ENCODE results near the gene ALCAM.
A peak's percentile ranks its signal among the peaks of the same experiment; 100 is the strongest.

The ALCAM gene

DNA sequence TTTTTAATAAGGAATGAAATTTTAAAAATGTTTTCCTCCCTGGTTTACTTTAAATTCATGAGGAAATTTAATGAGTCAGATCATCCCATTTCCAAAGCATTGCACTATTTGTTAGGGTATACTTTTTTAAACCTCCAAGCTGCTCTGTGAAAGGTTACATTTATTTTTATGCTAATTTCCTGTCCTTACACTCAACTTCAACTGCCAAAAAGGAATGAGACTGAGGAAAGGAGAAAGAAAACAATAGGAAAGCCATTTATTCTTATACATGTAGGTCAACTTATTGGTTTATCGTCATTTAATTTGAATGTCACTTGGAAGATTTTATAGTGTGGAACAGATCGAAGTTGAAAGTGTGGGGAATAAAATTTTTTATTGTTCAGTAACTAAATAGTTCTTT is 104.1 kb downstream of the ALCAM start:
- no peak for DNase-seq (ENCODE audit: low read depth)
- TF ChIP-seq, protein P1, sequence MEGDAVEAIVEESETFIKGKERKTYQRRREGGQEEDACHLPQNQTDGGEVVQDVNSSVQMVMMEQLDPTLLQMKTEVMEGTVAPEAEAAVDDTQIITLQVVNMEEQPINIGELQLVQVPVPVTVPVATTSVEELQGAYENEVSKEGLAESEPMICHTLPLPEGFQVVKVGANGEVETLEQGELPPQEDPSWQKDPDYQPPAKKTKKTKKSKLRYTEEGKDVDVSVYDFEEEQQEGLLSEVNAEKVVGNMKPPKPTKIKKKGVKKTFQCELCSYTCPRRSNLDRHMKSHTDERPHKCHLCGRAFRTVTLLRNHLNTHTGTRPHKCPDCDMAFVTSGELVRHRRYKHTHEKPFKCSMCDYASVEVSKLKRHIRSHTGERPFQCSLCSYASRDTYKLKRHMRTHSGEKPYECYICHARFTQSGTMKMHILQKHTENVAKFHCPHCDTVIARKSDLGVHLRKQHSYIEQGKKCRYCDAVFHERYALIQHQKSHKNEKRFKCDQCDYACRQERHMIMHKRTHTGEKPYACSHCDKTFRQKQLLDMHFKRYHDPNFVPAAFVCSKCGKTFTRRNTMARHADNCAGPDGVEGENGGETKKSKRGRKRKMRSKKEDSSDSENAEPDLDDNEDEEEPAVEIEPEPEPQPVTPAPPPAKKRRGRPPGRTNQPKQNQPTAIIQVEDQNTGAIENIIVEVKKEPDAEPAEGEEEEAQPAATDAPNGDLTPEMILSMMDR (IDR thresholded peaks at IDR 0.05; ENCODE audit: insufficient read depth, low read depth, low read length, missing control alignments): no peak
- H3K4me3 ChIP-seq (ENCODE audit: low read depth, low read length): no peak overlapping the region

DNA sequence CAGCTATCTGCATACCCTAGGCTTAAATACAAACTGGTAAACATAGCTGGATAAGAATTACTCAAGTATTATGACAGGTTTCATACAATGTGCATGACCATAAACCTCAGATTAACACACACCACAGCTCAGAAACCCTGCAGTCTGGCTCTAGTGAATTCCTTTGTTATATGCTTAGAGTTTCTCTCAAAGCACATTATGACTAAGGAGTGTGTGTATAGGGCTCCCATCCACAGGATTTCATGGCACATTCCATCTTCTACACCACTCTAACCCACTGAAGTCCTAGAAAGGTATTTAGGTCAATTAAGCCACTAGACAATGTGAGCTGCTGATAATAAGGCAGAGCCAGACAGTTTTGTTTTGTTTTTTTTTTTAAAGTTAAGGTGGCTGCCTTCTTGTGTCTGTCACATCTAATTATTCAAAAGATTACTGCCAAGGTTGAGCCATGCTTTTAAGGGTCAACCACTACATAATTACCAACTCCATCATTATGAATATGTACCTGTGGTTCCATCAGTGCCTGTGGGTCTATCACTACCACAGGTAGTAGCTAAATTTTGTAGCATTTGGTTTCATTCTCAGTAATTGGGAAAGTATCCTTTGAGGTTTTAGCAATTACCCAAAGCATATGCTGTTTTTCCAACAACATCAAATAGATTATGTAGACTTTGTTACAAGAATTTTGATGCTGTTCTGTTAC is 107.0 kb downstream of the ALCAM start:
- TF ChIP-seq, protein P1 (IDR thresholded peaks at IDR 0.05; ENCODE audit: insufficient read depth, low read depth, low read length, missing control alignments): no peak
- no peak overlapping the region for H3K4me3 ChIP-seq (ENCODE audit: low read depth, low read length)
- peak; percentile 9 for DNase-seq (ENCODE audit: low read depth)

DNA sequence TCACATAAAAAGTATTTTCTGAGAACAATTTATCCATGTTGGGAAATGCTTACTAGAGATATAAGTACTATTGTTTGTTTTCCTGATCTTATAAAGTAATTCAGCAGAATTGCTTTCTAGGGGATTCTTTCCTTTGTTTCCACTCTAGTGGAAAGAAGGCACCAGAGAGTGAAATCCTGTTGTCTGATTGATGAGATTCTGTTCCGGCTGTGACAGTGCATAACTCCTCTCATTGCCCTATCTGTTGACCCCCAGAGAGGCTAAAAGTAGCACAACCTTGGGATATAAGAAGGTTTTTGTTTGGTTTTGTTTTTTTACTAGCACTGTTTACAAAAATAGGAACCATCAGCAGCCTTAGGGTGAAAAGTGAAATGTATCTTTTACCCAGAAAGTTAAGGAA is 114.1 kb downstream of the ALCAM start:
- H3K4me3 ChIP-seq (ENCODE audit: low read depth, low read length): no peak overlapping the region
- DNase-seq (ENCODE audit: low read depth): no peak
- TF ChIP-seq, protein P1 (IDR thresholded peaks at IDR 0.05; ENCODE audit: insufficient read depth, low read depth, low read length, missing control alignments): no peak

DNA sequence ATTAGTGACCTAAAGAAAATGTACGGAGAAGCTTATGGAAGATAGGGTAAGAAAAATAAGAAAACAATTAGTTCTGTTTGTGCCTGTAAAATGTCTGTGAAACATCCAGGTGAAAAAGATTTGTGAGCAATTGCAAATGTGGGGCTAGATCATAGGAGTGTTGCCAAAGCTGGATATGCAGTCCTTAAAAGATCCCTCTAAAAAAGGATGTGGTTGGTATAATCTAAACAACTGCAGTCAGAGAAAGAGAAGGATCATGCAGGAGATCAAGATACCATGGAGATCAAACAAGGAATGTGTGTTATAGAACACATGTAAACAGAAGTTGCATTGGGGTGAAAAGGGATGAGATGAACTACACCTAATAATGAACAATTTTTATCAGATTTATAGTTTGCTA is 116.8 kb downstream of the ALCAM start:
- TF ChIP-seq, protein P1 (IDR thresholded peaks at IDR 0.05; ENCODE audit: insufficient read depth, low read depth, low read length, missing control alignments): no peak
- no peak for DNase-seq (ENCODE audit: low read depth)

DNA sequence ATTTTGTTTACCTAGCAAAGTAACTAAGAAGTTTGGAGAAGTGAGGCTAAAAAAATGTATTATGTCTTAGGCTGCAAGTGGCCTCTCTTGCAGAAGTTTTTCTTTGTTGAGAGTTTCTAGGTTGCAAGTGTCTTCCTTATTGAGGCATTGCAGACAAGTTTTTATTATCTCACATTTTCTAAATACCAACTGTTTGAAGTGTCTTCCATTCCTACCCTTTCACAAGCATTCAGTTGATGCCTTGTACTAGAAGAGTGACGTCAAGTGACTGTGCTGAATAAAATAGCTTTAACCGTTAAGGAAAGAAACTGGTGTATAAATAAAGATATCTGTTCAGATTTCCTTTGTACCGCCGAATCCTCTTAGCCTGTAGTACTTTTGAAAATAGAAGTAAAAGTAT is 123.3 kb downstream of the ALCAM start:
- TF ChIP-seq, protein P1 (IDR thresholded peaks at IDR 0.05; ENCODE audit: insufficient read depth, low read depth, low read length, missing control alignments): no peak
- H3K4me3 ChIP-seq (ENCODE audit: low read depth, low read length): no peak overlapping the region
- no peak for DNase-seq (ENCODE audit: low read depth)

More for the DNA sequence above, 116.8 kb downstream of the ALCAM start:
- no peak overlapping the region for H3K4me3 ChIP-seq (ENCODE audit: low read depth, low read length)

DNA sequence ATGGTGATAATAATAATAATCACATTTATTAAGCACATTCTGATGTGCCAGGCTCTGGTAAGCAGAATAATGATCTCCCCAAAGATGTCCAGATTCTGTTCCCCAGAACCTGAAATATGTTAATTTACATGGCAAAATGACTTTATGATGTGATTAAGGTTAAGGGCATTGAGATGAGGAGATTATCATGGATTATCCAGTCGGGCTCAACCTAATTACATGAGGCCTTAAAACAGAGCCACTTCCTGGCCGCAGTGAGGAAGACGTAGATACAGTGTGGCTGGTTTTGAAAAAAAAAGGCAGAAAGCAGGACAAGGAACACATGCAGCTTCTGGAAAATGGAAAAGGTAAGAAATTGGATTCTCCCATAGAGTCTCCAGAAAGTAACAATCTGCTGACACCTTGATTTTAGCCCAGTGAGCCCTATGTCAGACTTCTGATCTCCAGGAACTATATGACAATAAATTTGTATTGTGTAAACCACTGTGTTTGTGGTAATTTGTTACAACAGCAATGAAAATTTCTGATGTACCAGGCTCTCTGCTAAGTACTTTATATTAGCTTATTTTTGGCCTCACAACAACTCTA is 126.7 kb downstream of the ALCAM start:
- no peak for DNase-seq (ENCODE audit: low read depth)
- TF ChIP-seq, protein P1 (IDR thresholded peaks at IDR 0.05; ENCODE audit: insufficient read depth, low read depth, low read length, missing control alignments): no peak
- no peak overlapping the region for H3K4me3 ChIP-seq (ENCODE audit: low read depth, low read length)

DNA sequence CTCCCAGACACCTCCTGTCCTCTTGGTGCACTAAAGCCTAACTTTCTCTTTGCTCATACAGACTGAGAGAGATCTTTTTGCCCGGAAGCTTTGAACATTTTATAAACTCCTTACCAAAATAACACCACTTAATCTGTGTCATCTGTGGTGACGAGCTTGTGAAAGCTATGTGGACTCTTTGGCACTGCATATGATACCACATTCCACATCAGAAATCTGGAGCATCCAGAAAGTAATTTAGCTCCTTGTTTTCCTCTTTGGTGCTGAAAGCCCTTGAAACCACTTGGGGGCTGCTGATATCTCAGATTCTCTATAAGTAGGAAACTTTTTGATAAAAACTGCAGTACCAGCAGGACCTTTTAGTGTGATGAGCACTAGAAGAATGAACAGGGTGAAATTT is 128.3 kb downstream of the ALCAM start:
- TF ChIP-seq, protein P1 (IDR thresholded peaks at IDR 0.05; ENCODE audit: insufficient read depth, low read depth, low read length, missing control alignments): no peak
- H3K4me3 ChIP-seq (ENCODE audit: low read depth, low read length): no peak overlapping the region
- no peak for DNase-seq (ENCODE audit: low read depth)
